HG03571 (cell line): ENCODE data around the gene IFITM5.
"Not testable (repeated sequence)": the region's sequence is repeated elsewhere in the genome, so short reads cannot be mapped to it uniquely, and the experiment has no call there.

Experiments used
- ATAC-seq: cut with Tn5 transposase; IDR thresholded peaks from one replicate; pipeline ENCODE4 v1.9.1; 2021; ENCODE audit not compliant: unreplicated experiment

IFITM5 gene

DNA sequence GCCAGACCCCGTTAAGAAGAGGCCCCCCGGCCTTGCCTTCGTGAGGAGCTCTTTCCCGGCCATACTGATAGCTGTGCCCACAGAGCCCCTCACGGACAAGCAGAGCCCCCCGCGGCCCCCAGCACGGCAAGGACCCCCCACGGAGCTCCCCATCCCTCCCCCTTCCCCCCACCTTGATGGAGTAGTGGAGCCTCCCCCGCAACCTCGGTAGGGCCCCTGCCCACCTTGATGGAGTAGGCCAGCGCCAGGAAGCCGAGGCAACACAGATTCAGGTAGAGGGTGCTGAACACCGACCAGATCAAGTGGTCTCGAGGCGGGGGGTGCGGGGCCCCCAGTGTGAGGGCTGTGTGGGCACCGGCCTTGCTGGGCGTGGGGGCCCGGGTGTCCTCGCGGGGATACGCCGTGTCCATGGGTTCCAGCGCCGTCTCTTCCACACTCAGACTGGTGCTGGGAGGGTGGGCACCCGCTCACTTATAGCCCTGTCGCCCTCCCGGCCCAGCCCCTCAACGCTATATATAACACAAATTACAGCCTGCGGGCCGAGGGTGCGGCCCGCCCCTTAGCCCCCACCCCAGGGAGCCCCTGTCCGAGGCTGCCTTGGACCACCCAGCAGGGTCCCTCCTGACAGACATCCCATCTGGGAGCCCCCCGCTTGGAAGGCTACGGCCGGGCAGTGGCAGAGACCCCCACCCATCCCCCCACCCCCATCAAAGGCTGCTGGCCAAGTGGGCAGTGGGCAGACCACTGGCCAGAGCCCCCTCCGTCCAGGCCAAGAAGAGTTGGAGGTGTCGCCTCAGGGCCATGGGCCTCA is at the start of gene IFITM5:
IFITM5 (minus strand) TSS at position 446 of the 811 bp plus-strand sequence; CDS start at position 410, 36 bp downstream.
- no peak for ATAC-seq

DNA sequence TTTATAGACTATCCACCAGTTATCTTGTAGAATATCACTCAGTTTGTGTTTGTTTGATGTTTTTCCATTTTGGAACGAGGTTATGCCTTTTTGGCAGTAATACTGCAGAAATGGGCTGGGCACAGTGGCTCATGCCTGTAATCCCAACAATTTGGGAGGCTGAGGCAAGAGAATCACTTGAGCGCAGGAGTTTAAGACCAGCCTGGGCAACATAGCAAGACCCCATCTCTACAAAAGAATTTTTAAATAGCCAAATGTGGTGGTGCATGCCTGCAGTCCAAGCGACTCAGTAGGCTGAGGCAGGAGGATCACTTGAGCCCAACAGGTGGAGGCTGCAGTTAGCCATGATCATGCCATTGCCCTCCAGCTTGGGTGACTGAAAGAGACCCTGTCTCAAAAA is 47.2 kb upstream of the IFITM5 start:
- ATAC-seq: no peak

GRCh38 chr11:344836-345578 is 45.7 kb upstream of the IFITM5 start:
- ATAC-seq: no peak

GRCh38 chr11:342328-342727 is 43.0 kb upstream of the IFITM5 start:
- ATAC-seq: no peak

- ATAC-seq: no peak
Observed at GRCh38 chr11:340539-341512, 41.5 kb upstream of the IFITM5 start.

DNA sequence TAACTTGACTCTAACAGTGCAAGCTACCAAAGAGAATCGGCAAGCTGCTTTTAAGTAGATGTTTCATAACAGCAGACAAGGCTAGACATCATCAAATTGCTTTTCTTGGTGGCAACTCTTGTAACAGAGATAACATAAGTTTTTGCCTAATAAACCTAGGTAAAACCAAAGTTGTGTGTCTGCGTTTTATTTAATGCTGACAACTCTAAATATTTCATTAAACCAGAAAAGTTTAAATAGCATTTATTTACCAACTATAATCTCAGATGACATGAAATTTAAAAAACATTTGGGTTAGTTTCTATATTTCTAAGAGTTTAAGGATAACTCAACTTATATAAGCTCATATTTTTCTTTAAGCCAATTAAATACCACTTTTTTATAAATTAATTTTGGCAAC is 40.6 kb upstream of the IFITM5 start:
- ATAC-seq: no peak

DNA sequence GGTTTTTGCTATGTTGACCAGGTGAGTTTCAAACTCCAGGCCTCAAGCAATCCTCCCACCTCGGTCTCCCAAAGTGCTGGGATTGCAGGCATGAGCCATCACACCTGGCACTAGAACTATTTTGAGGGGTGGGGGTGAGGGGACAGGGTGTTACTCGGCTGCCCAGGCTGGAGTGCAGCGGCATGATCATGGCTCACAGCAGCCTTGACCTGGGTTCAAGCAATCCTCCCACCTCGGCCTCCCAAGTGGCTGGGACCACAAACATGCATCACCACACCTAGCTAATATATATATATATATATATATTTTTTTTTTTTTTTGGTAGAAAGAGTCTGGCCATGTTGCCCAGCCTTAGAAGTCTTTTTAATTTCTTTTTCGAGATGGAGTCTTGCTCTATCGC is 38.4 kb upstream of the IFITM5 start:
- no peak for ATAC-seq

DNA sequence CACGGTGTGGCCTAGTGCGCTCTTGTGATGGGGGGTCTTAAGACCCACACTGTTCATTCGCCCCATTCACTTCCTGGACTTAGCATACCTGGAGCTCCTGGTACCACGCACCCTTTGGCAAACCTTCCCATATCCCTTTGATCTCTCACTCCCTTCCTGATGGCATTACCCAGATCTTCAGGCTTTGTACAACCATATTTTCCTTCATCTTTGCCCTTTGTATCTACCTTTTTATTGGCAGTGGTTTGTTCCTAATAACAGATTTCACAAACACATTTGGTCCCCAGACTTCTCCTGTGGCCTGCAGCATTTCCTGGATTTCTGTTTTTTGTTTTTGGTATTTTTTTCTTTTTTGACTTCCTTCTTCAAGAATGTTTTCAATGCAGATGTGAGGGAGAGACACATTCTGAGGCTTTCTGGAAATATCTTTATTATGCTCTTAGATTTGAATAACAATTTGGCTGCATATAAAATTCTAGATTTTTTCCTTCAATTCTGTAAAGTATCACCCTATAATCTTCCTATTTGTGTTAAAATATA is 37.4 kb upstream of the IFITM5 start:
- ATAC-seq: no peak

GRCh38 chr11:335779-336658 is 36.7 kb upstream of the IFITM5 start:
- no peak for ATAC-seq

DNA sequence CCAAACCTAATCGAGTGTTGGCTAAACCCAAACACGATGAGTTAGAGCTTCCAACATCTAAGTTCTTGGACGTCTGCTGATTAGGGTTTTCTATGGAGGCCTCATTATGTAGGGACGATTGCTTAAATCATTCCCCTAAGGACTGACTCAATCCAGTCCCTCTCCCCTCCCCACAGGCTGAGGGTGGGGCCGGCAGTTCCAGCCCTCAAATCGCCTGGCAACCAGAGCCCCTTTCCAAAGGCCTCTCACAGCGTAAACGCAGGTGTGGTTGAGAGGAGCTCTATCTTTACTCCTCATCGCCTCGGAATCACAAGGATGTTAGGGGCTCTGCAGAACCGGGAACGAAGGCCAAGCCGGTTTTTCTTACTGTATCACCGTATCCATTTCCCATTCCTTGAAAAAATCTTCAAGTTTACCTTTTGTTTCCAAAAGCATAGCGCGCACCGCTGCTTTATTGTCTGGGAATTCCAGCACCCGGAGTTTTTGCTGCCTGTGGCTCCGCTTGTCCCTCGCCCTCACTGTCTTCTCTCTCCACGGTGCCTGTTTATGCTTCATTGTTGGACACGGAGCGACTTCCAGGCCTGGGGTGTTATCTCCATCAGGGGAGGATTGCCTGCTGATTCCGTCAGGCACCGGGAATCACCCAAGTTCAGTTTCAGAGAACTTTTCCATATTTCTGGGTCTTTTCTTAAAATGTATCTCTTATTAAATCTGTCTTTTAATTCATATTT is 35.1 kb upstream of the IFITM5 start:
- no peak for ATAC-seq

GRCh38 chr11:333616-334263 is 34.4 kb upstream of the IFITM5 start:
- ATAC-seq: not testable (repeated sequence)

- no peak for ATAC-seq
Observed at GRCh38 chr11:332651-333480, 33.5 kb upstream of the IFITM5 start.

DNA sequence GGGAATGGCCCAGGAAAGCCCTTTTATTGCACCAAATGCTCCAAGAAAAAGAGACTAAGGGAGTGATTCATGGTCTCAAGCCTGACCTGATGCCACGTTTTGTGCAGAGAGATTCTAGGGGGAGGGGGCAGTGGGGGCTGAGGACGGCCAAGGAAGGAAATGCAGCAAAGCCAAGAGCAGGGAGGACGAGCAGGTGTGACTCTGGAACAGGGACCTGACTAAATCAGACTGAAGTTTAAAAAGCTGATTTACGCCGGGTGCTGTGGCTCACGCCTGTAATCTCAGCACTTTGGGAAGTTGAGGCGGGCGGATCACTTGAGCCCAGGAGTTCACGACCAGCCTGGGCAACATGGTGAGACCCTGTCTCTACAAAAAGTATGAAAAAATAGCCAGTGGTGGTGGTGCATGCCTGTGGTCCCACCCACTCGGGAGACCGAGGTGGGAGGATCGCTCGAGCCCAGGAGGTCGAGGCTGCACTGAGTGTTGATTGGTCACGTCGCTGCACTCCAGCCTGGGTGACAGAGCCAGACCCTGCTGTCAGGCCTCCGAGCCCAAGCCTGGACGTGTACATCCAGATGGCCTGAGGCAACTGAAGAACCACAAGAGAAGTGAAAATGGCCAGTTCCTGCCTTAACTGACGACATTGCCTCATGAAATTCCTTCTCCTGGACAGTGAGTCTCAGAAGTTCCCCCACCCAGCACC is 32.2 kb upstream of the IFITM5 start:
- ATAC-seq: no peak

DNA sequence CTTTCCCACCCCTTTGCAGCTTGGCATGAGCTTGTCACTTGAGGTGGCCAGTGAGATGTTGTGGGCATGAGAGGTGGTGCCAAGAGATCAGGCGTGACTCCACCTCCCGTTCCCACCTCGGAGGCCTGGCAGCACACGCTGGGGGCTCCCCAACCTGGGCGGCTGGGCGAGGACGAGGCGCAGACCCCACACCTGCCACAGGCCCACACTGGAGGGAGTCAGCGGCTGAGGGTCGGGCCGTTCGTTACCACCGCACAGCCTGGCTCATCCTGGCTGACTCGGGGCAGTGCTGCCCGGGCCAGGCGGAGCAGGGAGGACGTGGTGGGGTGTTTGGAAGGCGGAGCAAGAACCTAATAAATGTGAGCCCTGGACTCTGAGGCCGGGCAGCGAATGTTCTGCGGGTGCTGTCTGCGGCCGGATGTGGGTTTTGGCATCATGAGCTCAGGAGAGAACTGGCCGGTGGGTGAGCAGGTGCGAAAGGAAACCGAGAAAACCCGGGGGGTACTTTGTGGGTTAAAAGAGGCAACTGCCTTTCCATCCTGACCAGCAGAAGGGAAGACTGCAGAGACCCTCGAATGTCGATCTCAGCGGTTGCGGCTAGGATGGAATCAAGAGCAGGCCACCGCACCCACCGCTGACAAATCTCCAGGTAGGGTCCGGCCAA is 31.5 kb upstream of the IFITM5 start:
- ATAC-seq: no peak

DNA sequence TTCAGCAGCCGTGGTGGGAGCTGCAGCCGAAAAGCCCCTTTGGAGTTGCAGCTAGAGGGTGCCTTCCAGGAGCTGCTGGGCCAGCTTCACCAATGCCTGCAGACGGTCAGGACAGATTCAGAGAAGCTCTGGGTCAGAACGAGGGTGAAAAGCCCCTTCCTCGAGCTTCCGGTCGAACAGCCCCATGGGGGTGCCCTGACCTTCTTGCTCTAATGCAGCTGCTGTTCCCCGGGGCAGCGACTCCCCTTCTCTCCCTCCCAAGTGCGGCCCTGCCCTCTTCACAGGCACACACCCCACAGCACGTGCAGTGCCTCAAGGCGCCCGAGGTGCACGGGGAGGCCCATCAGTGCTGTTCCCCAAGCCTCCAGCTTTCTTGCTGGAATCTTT is 31.0 kb upstream of the IFITM5 start:
- no peak for ATAC-seq

GRCh38 chr11:329886-330253 is 30.5 kb upstream of the IFITM5 start:
- no peak for ATAC-seq
